ENCODE measurements around the gene PARD6B.
"Not testable (repeated sequence)": the region's sequence is repeated elsewhere in the genome, so short reads cannot be mapped to it uniquely, and the experiment has no call there.

The PARD6B gene

DNA sequence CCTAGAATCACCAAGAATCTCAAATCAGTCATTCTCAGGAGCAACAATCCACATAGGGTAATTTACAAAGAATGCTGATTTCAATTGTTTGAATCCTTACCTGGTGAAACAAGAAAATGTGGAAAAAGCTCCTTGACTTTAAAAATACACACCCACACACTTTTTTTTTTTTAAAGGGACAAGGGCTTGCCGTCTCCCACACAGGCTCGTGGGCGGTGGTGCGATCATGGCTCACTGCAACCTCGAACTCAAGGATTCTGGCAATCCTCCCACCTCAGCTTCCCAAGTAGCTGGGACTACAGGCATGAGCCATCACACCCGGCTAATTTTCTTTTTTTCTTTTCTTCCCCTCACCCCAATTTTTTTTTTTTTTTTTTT, 30.7 kb downstream of the PARD6B start:
- Histone ChIP-seq H3K4me3 (ENCODE audit: insufficient read depth, low read depth, low read length, poor library complexity, severe bottlenecking) (no peak overlapping the region), H3K4me1 (ENCODE audit: control insufficient read depth, insufficient read depth, low read length, poor library complexity, severe bottlenecking) (no peaks in the 10 kb centered on the region), H3K36me3 (ENCODE audit: control insufficient read depth, insufficient read depth, low read length) (no peaks in the 10 kb centered on the region), H3K9me3 (ENCODE audit: control insufficient read depth, low read length) (no peaks in the 10 kb centered on the region), H3K27ac (ENCODE audit: insufficient read depth, low read length, poor library complexity, severe bottlenecking) (no peak overlapping the region), H3K27me3 (replicated peaks; ENCODE audit: control insufficient read depth, insufficient read depth, low read length, poor library complexity, severe bottlenecking) (no peaks in the 10 kb centered on the region)
- DNase-seq: no peak

DNA sequence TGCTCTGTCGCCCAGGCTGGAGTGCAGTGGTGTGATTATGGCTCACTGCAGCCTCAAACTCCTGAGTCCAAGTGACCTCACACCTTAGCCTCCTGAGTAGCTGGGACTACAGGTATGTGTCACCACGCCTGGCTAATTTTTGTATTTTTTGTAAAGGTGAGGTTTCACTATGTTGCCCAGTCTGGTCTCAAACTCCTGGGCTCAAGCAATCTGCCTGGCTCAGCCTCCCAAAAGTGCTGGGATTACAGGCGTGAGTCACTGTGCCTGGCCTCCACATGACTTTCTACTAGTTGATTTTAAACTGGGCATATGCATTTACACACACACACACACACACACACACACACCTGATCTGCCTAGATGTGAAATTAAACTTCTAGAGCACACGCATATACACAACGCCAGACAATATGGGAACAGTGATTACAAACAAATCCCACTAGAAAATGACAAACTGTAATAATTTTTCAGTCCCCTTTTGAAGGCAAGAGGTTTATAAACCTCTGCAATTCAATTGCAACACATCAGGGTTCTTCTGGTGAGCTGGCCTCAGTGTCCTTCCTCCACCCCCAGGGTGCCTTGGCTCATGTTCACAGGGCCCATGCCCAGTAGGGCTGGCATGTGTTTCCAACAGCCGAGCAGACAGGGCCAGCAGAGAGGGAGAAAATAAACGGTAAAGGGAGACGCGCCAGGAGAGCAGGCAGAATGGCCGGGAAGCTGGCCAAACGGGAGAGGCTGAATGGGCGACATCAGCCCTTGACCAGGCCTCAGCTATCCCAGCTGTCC, 31.2 kb downstream of the PARD6B start:
- Histone ChIP-seq H3K4me3 (ENCODE audit: insufficient read depth, low read depth, low read length, poor library complexity, severe bottlenecking) (no peak overlapping the region), H3K36me3 (ENCODE audit: control insufficient read depth, insufficient read depth, low read length) (no peaks in the 10 kb centered on the region)

GRCh38 chr20:50763550-50764458, 32.4 kb downstream of the PARD6B start:
- DNase-seq; H3K9me3 ChIP-seq (ENCODE audit: control insufficient read depth, low read length): not testable (repeated sequence)

More for the DNA sequence above, 31.2 kb downstream of the PARD6B start:
- Histone ChIP-seq H3K27ac (ENCODE audit: insufficient read depth, low read length, poor library complexity, severe bottlenecking) (no peak overlapping the region), H3K9me3 (ENCODE audit: control insufficient read depth, low read length) (no peaks in the 10 kb centered on the region), H3K4me1 (ENCODE audit: control insufficient read depth, insufficient read depth, low read length, poor library complexity, severe bottlenecking) (no peaks in the 10 kb centered on the region), H3K27me3 (replicated peaks; ENCODE audit: control insufficient read depth, insufficient read depth, low read length, poor library complexity, severe bottlenecking) (no peaks in the 10 kb centered on the region)
- no peak for DNase-seq

GRCh38 chr20:50765251-50765650, 33.9 kb downstream of the PARD6B start:
- H3K4me3 ChIP-seq (ENCODE audit: insufficient read depth, low read depth, low read length, poor library complexity, severe bottlenecking); H3K27ac ChIP-seq (ENCODE audit: insufficient read depth, low read length, poor library complexity, severe bottlenecking); DNase-seq; H3K36me3 ChIP-seq (ENCODE audit: control insufficient read depth, insufficient read depth, low read length); H3K4me1 ChIP-seq (ENCODE audit: control insufficient read depth, insufficient read depth, low read length, poor library complexity, severe bottlenecking); H3K9me3 ChIP-seq (ENCODE audit: control insufficient read depth, low read length); H3K27me3 ChIP-seq (replicated peaks; ENCODE audit: control insufficient read depth, insufficient read depth, low read length, poor library complexity, severe bottlenecking): not testable (repeated sequence)

More at GRCh38 chr20:50763550-50764458, 32.4 kb downstream of the PARD6B start:
- H3K27ac ChIP-seq (ENCODE audit: insufficient read depth, low read length, poor library complexity, severe bottlenecking); H3K27me3 ChIP-seq (replicated peaks; ENCODE audit: control insufficient read depth, insufficient read depth, low read length, poor library complexity, severe bottlenecking); H3K36me3 ChIP-seq (ENCODE audit: control insufficient read depth, insufficient read depth, low read length); H3K4me3 ChIP-seq (ENCODE audit: insufficient read depth, low read depth, low read length, poor library complexity, severe bottlenecking); H3K4me1 ChIP-seq (ENCODE audit: control insufficient read depth, insufficient read depth, low read length, poor library complexity, severe bottlenecking): not testable (repeated sequence)

- H3K27me3 ChIP-seq (replicated peaks; ENCODE audit: control insufficient read depth, insufficient read depth, low read length, poor library complexity, severe bottlenecking): no peaks in the 10 kb centered on the region
- H3K9me3 ChIP-seq (ENCODE audit: control insufficient read depth, low read length): no peaks in the 10 kb centered on the region
Measured at GRCh38 chr20:50765674-50766073, 34.3 kb downstream of the PARD6B start.

GRCh38 chr20:50766955-50767809, 35.8 kb downstream of the PARD6B start:
- H3K4me3 ChIP-seq (ENCODE audit: insufficient read depth, low read depth, low read length, poor library complexity, severe bottlenecking); H3K27me3 ChIP-seq (replicated peaks; ENCODE audit: control insufficient read depth, insufficient read depth, low read length, poor library complexity, severe bottlenecking); H3K9me3 ChIP-seq (ENCODE audit: control insufficient read depth, low read length); H3K4me1 ChIP-seq (ENCODE audit: control insufficient read depth, insufficient read depth, low read length, poor library complexity, severe bottlenecking); H3K36me3 ChIP-seq (ENCODE audit: control insufficient read depth, insufficient read depth, low read length); H3K27ac ChIP-seq (ENCODE audit: insufficient read depth, low read length, poor library complexity, severe bottlenecking); DNase-seq: not testable (repeated sequence)

More at GRCh38 chr20:50765674-50766073, 34.3 kb downstream of the PARD6B start:
- Histone ChIP-seq H3K36me3 (ENCODE audit: control insufficient read depth, insufficient read depth, low read length) (no peaks in the 10 kb centered on the region), H3K4me1 (ENCODE audit: control insufficient read depth, insufficient read depth, low read length, poor library complexity, severe bottlenecking) (no peaks in the 10 kb centered on the region), H3K4me3 (ENCODE audit: insufficient read depth, low read depth, low read length, poor library complexity, severe bottlenecking) (no peak overlapping the region), H3K27ac (ENCODE audit: insufficient read depth, low read length, poor library complexity, severe bottlenecking) (no peak overlapping the region)
- no peak for DNase-seq

DNA sequence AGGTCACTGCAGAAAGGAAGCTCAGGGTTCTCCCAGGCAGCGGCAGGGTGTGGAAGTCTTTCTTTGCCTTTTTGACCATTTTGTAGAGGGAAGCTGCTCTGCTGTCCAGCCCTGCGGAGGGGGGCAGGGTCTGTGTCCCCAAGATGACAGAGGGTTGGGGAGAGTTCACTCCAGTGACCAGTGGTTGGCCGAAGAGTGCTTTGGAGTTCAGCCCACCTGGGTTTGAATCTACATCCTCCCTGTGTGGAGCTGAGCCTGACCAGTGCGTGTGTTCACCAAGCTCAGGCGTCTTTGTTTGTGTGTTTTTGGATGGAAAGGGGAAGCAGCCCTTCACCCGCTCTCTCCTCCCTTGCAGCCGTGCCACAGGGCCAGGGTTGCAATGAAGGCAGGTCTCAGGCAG, 37.6 kb downstream of the PARD6B start:
- H3K9me3 ChIP-seq (ENCODE audit: control insufficient read depth, low read length); H3K27me3 ChIP-seq (replicated peaks; ENCODE audit: control insufficient read depth, insufficient read depth, low read length, poor library complexity, severe bottlenecking); H3K4me3 ChIP-seq (ENCODE audit: insufficient read depth, low read depth, low read length, poor library complexity, severe bottlenecking); H3K4me1 ChIP-seq (ENCODE audit: control insufficient read depth, insufficient read depth, low read length, poor library complexity, severe bottlenecking); DNase-seq; H3K36me3 ChIP-seq (ENCODE audit: control insufficient read depth, insufficient read depth, low read length); H3K27ac ChIP-seq (ENCODE audit: insufficient read depth, low read length, poor library complexity, severe bottlenecking): not testable (repeated sequence)

DNA sequence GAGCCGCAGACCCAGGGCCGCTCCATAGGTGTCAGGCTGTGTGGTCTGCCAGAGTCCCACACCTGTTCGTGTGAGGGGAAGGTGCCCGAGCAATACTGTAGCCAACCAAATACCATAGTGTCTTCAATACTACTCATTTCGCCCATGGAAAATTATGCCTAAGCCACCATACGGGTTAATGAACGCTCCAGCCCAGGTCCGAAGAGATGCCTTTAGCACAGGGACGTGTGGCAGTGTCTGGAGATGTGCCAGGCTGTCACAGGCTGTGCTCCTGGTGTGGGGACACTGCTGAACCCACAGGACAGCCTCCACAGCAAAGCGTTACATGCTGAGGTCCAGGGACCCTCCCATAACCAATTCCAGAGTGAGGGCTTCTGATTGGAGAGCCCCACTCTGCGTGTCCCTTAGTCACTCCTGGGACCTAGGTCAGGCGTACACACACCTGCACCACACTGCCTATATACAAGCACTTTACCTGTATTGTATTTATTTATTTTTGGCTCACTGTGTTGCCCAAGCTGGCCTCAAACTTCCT, 38.2 kb downstream of the PARD6B start:
- H3K36me3 ChIP-seq (ENCODE audit: control insufficient read depth, insufficient read depth, low read length); H3K4me1 ChIP-seq (ENCODE audit: control insufficient read depth, insufficient read depth, low read length, poor library complexity, severe bottlenecking); H3K4me3 ChIP-seq (ENCODE audit: insufficient read depth, low read depth, low read length, poor library complexity, severe bottlenecking); H3K27me3 ChIP-seq (replicated peaks; ENCODE audit: control insufficient read depth, insufficient read depth, low read length, poor library complexity, severe bottlenecking); DNase-seq; H3K27ac ChIP-seq (ENCODE audit: insufficient read depth, low read length, poor library complexity, severe bottlenecking); H3K9me3 ChIP-seq (ENCODE audit: control insufficient read depth, low read length): not testable (repeated sequence)

GRCh38 chr20:50771419-50772080, 40.2 kb downstream of the PARD6B start:
- H3K27me3 ChIP-seq (replicated peaks; ENCODE audit: control insufficient read depth, insufficient read depth, low read length, poor library complexity, severe bottlenecking); H3K27ac ChIP-seq (ENCODE audit: insufficient read depth, low read length, poor library complexity, severe bottlenecking); DNase-seq; H3K4me1 ChIP-seq (ENCODE audit: control insufficient read depth, insufficient read depth, low read length, poor library complexity, severe bottlenecking); H3K9me3 ChIP-seq (ENCODE audit: control insufficient read depth, low read length); H3K36me3 ChIP-seq (ENCODE audit: control insufficient read depth, insufficient read depth, low read length); H3K4me3 ChIP-seq (ENCODE audit: insufficient read depth, low read depth, low read length, poor library complexity, severe bottlenecking): not testable (repeated sequence)
